H1 (cell line): Measurements from ENCODE around the gene FBXO2. TPM values are rescaled to one million over a fixed set of nuclear protein-coding genes. Genes with fewer than 3 reads are reported as not detected.

Experiments
- CTCF ChIA-PET: fragments of 300-600 bp; sonication (Branson Sonifier 250); formaldehyde crosslinking; loops from one replicate; lab custom pipeline; 2021; ENCODE audit not compliant: partially characterized antibody; lab: Charles Lee
- POLR2A ChIA-PET: fragments of 300-600 bp; sonication (Branson Sonifier 250); formaldehyde crosslinking; loops from one replicate; lab custom pipeline; 2021; ENCODE audit warnings: inconsistent platforms; ENCODE audit not compliant: partially characterized antibody; lab: Charles Lee
- DNase-seq, 2 experiments: peaks; one replicate each; pipeline versions ENCODE4 v3.0.0 to v3.0.0-alpha.2; 2010 to 2022; ENCODE audit warnings: low spot score in 2 of 2, low read depth in 1 of 2, mixed read lengths in 1 of 2
- FAIRE-seq: peaks from 2 replicates; lab custom pipeline; 2011; peaks lifted over from hg19 to GRCh38; lab: Jason Lieb, UNC
- H2AFZ ChIP-seq: 2 replicates; pipeline ENCODE4 v1.8.1; 2012; ENCODE audit warnings: low read length, inconsistent platforms
- H2AK5ac ChIP-seq: 2 replicates; pipeline ENCODE4 v1.6.1; 2013; ENCODE audit warnings: low read depth, low read length
- H2BK120ac ChIP-seq: replicated peaks from 2 replicates; pipeline ENCODE3; 2013; ENCODE audit warnings: low read depth, low read length, inconsistent platforms
- H2BK12ac ChIP-seq: 2 replicates; pipeline ENCODE4 v1.6.1; 2013; ENCODE audit warnings: low read depth, low read length
- H2BK15ac ChIP-seq: 2 replicates; pipeline ENCODE4 v1.6.1; 2013; ENCODE audit warnings: low read length
- H2BK20ac ChIP-seq: 2 replicates; pipeline ENCODE4 v1.6.1; 2013; ENCODE audit warnings: low read length
- H2BK5ac ChIP-seq: 2 replicates; pipeline ENCODE4 v1.6.1; 2013; ENCODE audit warnings: low read depth, low read length
- H3K14ac ChIP-seq: 2 replicates; pipeline ENCODE4 v1.6.1; 2013; ENCODE audit warnings: inconsistent platforms; ENCODE audit not compliant: insufficient read length
- H3K18ac ChIP-seq: 2 replicates; pipeline ENCODE4 v1.6.1; 2013; ENCODE audit warnings: low read length; ENCODE audit errors: extremely low read depth
- H3K23ac ChIP-seq: 2 replicates; pipeline ENCODE4 v1.6.1; 2013; ENCODE audit warnings: inconsistent platforms; ENCODE audit not compliant: insufficient read length
- H3K23me2 ChIP-seq: 2 replicates; pipeline ENCODE4 v1.6.1; 2013; ENCODE audit warnings: low read depth, low read length
- H3K27ac ChIP-seq: 2 replicates; pipeline ENCODE4 v1.6.1; 2011; ENCODE audit warnings: low read depth, low read length, inconsistent platforms
- H3K27me3 ChIP-seq, 4 experiments: replicated peaks in 1 of 4; 1 replicate in 1 of 4; 2 replicates in 3 of 4; pipeline versions ENCODE4 v1.6.1 to v1.8.1; 2011 to 2013; ENCODE audit warnings: low read length in 3 of 4, mild to moderate bottlenecking in 3 of 4, inconsistent platforms in 2 of 4, mixed read lengths in 2 of 4, moderate library complexity in 1 of 4; ENCODE audit not compliant: control insufficient read depth in 3 of 4, insufficient read depth in 3 of 4; ENCODE audit errors: extremely low read depth in 1 of 4
- H3K36me3 ChIP-seq, 4 experiments: 2 replicates each; pipeline versions ENCODE4 v1.6.1 to v1.8.1; 2011 to 2013; ENCODE audit warnings: mild to moderate bottlenecking in 4 of 4, low read length in 3 of 4, moderate library complexity in 2 of 4, control low read depth in 1 of 4, inconsistent platforms in 1 of 4; ENCODE audit not compliant: insufficient read depth in 4 of 4, control insufficient read depth in 2 of 4
- H3K4ac ChIP-seq: replicated peaks from 2 replicates; pipeline ENCODE3; 2013; ENCODE audit warnings: low read length, low read depth, mixed read lengths, inconsistent platforms; ENCODE audit not compliant: insufficient read length
- H3K4me1 ChIP-seq, 4 experiments: replicated peaks in 1 of 4; 1 replicate in 1 of 4; 2 replicates in 3 of 4; pipeline versions ENCODE4 v1.6.1 to v1.8.1; 2011 to 2013; ENCODE audit warnings: low read length in 3 of 4, inconsistent platforms in 2 of 4, mixed read lengths in 1 of 4; ENCODE audit not compliant: insufficient read depth in 4 of 4, control insufficient read depth in 3 of 4
- H3K4me2 ChIP-seq, 2 experiments: 2 replicates each; pipeline versions ENCODE4 v1.6.1 to v1.8.1; 2011 to 2013; ENCODE audit warnings: low read depth in 2 of 2, low read length in 2 of 2, control low read depth in 1 of 2, inconsistent platforms in 1 of 2, mild to moderate bottlenecking in 1 of 2; ENCODE audit not compliant: insufficient read depth in 1 of 2
- H3K4me3 ChIP-seq, 4 experiments: fragments of 200-600, 300-600 bp in 1 of 4; sonication (generic), shearing (Covaris generic), sonication (Bioruptor Twin) in 1 of 4; 2 replicates each; pipeline versions ENCODE4 v1.5.1 to v1.8.1; 2011 to 2016; ENCODE audit warnings: low read length in 4 of 4, low read depth in 3 of 4, control low read depth in 2 of 4, inconsistent platforms in 2 of 4, mild to moderate bottlenecking in 2 of 4, mixed read lengths in 1 of 4, moderate library complexity in 1 of 4; ENCODE audit not compliant: insufficient read depth in 2 of 4; ENCODE audit errors: extremely low read depth in 1 of 4
- H3K56ac ChIP-seq: replicated peaks from 2 replicates; pipeline ENCODE3; 2013; ENCODE audit warnings: low read depth, mild to moderate bottlenecking, mixed read lengths, low read length, inconsistent platforms; ENCODE audit not compliant: insufficient read length
- H3K79me1 ChIP-seq: 2 replicates; pipeline ENCODE4 v1.6.1; 2013; ENCODE audit warnings: low read depth, low read length, control low read depth
- H3K79me2 ChIP-seq, 2 experiments: 2 replicates each; pipeline versions ENCODE4 v1.6.1 to v1.8.1; 2012 to 2013; ENCODE audit warnings: low read length in 2 of 2, mild to moderate bottlenecking in 2 of 2, inconsistent platforms in 1 of 2; ENCODE audit not compliant: insufficient read depth in 2 of 2, control insufficient read depth in 1 of 2
- H3K9ac ChIP-seq, 4 experiments: replicated peaks in 1 of 4; 1 replicate in 1 of 4; 2 replicates in 3 of 4; pipeline versions ENCODE4 v1.6.1 to v1.8.1; 2011 to 2013; ENCODE audit warnings: low read depth in 3 of 4, low read length in 3 of 4, control low read depth in 2 of 4, mild to moderate bottlenecking in 2 of 4, moderate library complexity in 2 of 4, inconsistent platforms in 1 of 4; ENCODE audit errors: extremely low read depth in 1 of 4
- H3K9me3 ChIP-seq, 2 experiments: 2 replicates each; pipeline versions ENCODE4 v1.6.1 to v1.8.1; 2012 to 2013; ENCODE audit warnings: mild to moderate bottlenecking in 2 of 2, moderate library complexity in 2 of 2, control low read depth in 1 of 2, inconsistent platforms in 1 of 2, low read depth in 1 of 2, low read length in 1 of 2, mixed read lengths in 1 of 2; ENCODE audit not compliant: insufficient read depth in 2 of 2
- H4K20me1 ChIP-seq, 2 experiments: replicated peaks in 1 of 2; 2 replicates each; pipeline versions ENCODE3 to v1.8.1; 2011 to 2013; ENCODE audit warnings: inconsistent platforms in 2 of 2, low read length in 2 of 2, mild to moderate bottlenecking in 1 of 2; ENCODE audit not compliant: insufficient read depth in 2 of 2, control insufficient read depth in 1 of 2
- H4K5ac ChIP-seq: 2 replicates; pipeline ENCODE4 v1.6.1; 2013; ENCODE audit warnings: low read length, low read depth, mixed read lengths, inconsistent platforms; ENCODE audit not compliant: insufficient read length
- H4K8ac ChIP-seq: 2 replicates; pipeline ENCODE4 v1.8.0; 2013; ENCODE audit warnings: mild to moderate bottlenecking, moderate library complexity, low read length, inconsistent platforms; ENCODE audit not compliant: insufficient read depth; ENCODE audit errors: extremely low read depth
- H4K91ac ChIP-seq: replicated peaks from 2 replicates; pipeline ENCODE3; 2013; ENCODE audit warnings: low read length, mixed read lengths, inconsistent platforms; ENCODE audit not compliant: insufficient read length
- GTF2F1 ChIP-seq: IDR thresholded peaks from 2 replicates; pipeline ENCODE4 v1.6.1; 2012; ENCODE audit warnings: low read depth, low read length, improper control_type of control experiment, borderline replicate concordance
- KDM5A ChIP-seq: fragments of 200-600 bp; IDR thresholded peaks from 2 replicates; pipeline ENCODE4 v1.7.1; 2012; ENCODE audit warnings: mild to moderate bottlenecking, low read length, inconsistent platforms, mixed read lengths
- PHF8 ChIP-seq: fragments of 200-600 bp; sonication (generic); conservative IDR thresholded peaks from 2 replicates; pipeline ENCODE4 v1.7.1; 2012; ENCODE audit warnings: low read depth, mild to moderate bottlenecking, inconsistent platforms, low read length, moderate library complexity
- RAD21 ChIP-seq, 2 experiments: IDR thresholded peaks in 1 of 2; conservative IDR thresholded peaks in 1 of 2; 2 replicates each; pipeline ENCODE4 v1.6.1; 2011; ENCODE audit warnings: low read depth in 2 of 2, low read length in 2 of 2, improper control_type of control experiment in 1 of 2, inconsistent platforms in 1 of 2, mild to moderate bottlenecking in 1 of 2, moderate library complexity in 1 of 2
- RBBP5 ChIP-seq: IDR thresholded peaks from 2 replicates; pipeline ENCODE4 v1.7.1; 2012; ENCODE audit warnings: low read depth, mild to moderate bottlenecking, inconsistent platforms, low read length, moderate library complexity, borderline replicate concordance
- SIX5 ChIP-seq: IDR thresholded peaks from 2 replicates; pipeline ENCODE4 v1.6.1; 2011; ENCODE audit warnings: mild to moderate bottlenecking, low read depth, low read length
- WGBS, 2 experiments: shearing (Covaris generic) in 1 of 2; methylation state at CpG; one replicate each; pipeline versions ENCODE4 v1.1.6 to v1.1.7; 2013 to 2015; ENCODE audit warnings: low lambda C conversion rate in 2 of 2, mixed read lengths in 2 of 2, inconsistent platforms in 1 of 2, low coverage in 1 of 2, missing lambda C conversion rate in 1 of 2; ENCODE audit not compliant: insufficient replicate concordance in 2 of 2, insufficient coverage in 1 of 2, insufficient read length in 1 of 2; ENCODE audit errors: extremely low coverage in 1 of 2, missing lambda C conversion rate in 1 of 2; 5-methylcytosine and 5-hydroxymethylcytosine counted together
- polyA plus RNA-seq, 7 experiments: library from polyadenylated mRNA; depleted of rRNA in 3 of 7; stranded (reverse) in 5 of 7; unstranded in 2 of 7; fragments of >200 nt in 5 of 7; fragments of 200-250 nt in 2 of 7; gene quantifications; 1 replicate in 5 of 7; 2 replicates in 1 of 7; 4 replicates in 1 of 7; pipeline versions ENCODE4 v1.2.1 to v1.2.3, GENCODE V29; 2011 to 2013; ENCODE audit warnings: missing spikeins in 2 of 7, mixed read lengths in 2 of 7
- total RNA-seq: library from RNA; stranded (reverse); fragmentation: NEBNext Ultra II Directional; extraction: Animal tissue kit (Norgen Biotek cat#: 25700); gene quantifications from 2 replicates; pipeline ENCODE4 v1.2.1, GENCODE V29; 2021

FBXO2 gene
- total and polyA plus RNA-seq, 2 of the 8 experiments (the other 6 are each of a cell fraction or from before 2014, with no cell fraction given), result 51.3 to 57.9 TPM

DNA sequence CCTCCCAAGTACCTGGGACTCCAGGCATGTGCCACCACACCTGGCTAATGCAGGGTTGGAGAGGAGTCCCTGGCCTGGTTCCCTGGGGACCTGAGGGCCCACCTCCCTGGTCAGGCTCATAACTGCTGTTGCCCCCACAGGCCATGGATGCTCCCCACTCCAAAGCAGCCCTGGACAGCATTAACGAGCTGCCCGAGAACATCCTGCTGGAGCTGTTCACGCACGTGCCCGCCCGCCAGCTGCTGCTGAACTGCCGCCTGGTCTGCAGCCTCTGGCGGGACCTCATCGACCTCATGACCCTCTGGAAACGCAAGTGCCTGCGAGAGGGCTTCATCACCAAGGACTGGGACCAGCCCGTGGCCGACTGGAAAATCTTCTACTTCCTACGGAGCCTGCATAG is 14.3 kb upstream of the FBXO2 start:
- H2AK5ac ChIP-seq, result no peak overlapping the region
- no peaks in the 10 kb centered on the region; a peak in 2 of 7 replicates for H3K4me1 ChIP-seq
- no peak overlapping the region for H3K4ac ChIP-seq
- peaks cover 5% of the 10 kb centered on the region; the same call in 1 of the 2 replicates for H3K79me1 ChIP-seq
- ChIA-PET POLR2A (interaction anchor here (0.9 to 30.0 kb wide), 11 partner anchors 11 to 72 kb away, joined by 3 to 1025 read pairs (median 5); partner anchors contain the start of genes DRAXIN and MAD2L2), CTCF (interaction anchor here (0.6 to 1.3 kb wide), 4 partner anchors 9 to 41 kb away, joined by 3 to 4 read pairs (median 3); no protein-coding TSS in a partner anchor)
- no peak overlapping the region for H4K91ac ChIP-seq
- H4K5ac ChIP-seq, result no peak overlapping the region
- H2BK20ac ChIP-seq, result no peak overlapping the region
- H3K36me3 ChIP-seq, result peaks cover 12 to 45% (median 22%) of the 10 kb centered on the region in 4 experiments; a peak in 6 of 8 replicates
- no peak overlapping the region for H2BK5ac ChIP-seq
- no peak overlapping the region; the same call in 1 of the 2 replicates for H4K8ac ChIP-seq
- FAIRE-seq (no peak), DNase-seq (no peak)
- no peaks in the 10 kb centered on the region for H3K9me3 ChIP-seq
- TF ChIP-seq SIX5 (no peak), PHF8 (no peak), RAD21 (IDR thresholded peaks at IDR 0.05 in 1 of 2, conservative IDR thresholded peaks at IDR 0.05 in 1 of 2; ENCODE audit: low read depth in 2 of 2, low read length in 2 of 2) (no peak), RBBP5 (no peak), GTF2F1 (no peak), KDM5A (no peak)
- no peak overlapping the region for H3K56ac ChIP-seq
- no peak overlapping the region for H2BK120ac ChIP-seq
- H2BK12ac ChIP-seq, result no peak overlapping the region
- no peak overlapping the region for H3K4me3 ChIP-seq
- H3K14ac ChIP-seq, result no peak overlapping the region
- H2BK15ac ChIP-seq, result no peak overlapping the region
- 0 out of 2 replicates have a peak, but pooled peaks cover 2% of the 10 kb centered on the region for H3K23me2 ChIP-seq
- no peak overlapping the region for H3K23ac ChIP-seq
- no peak overlapping the region for H3K4me2 ChIP-seq
- no peaks in the 10 kb centered on the region for H3K27me3 ChIP-seq
- no peaks in the 10 kb centered on the region for H3K79me2 ChIP-seq
- 84% methylated on average over 14 of the region's 14 CpGs; no CpG with 5 or more reads in 1 of the 2 experiments for WGBS, 2 experiments
- peaks cover 15 to 20% of the 10 kb centered on the region in 2 experiments for H4K20me1 ChIP-seq
- no peak overlapping the region for H3K18ac ChIP-seq
- H2AFZ ChIP-seq, result no peak overlapping the region
- no peak overlapping the region for H3K27ac ChIP-seq
- H3K9ac ChIP-seq, result 0 out of 7 replicates have a peak overlapping the region, but pooled peaks of 1 of the 4 experiments have one; percentile 28
